GM15510 (cell line): ENCODE data around the gene KLK2.

Experiments used
- POLR2A ChIP-seq: IDR thresholded peaks from 3 replicates; pipeline ENCODE4 v1.6.1; 2011; ENCODE audit warnings: borderline replicate concordance; ENCODE audit not compliant: insufficient read length; ENCODE audit errors: extremely low read depth

Gene KLK2

GRCh38 chr19:50898018-50898417 is 24.8 kb downstream of the KLK2 start:
- TF ChIP-seq POLR2A = no peak

- no peak for TF ChIP-seq POLR2A
These were observed 26.3 kb downstream of the KLK2 start for GRCh38 chr19:50899569-50899968.

- TF ChIP-seq POLR2A = no peak
These were observed 29.4 kb downstream of the KLK2 start for GRCh38 chr19:50902640-50903039.

GRCh38 chr19:50906217-50906616 is 33.0 kb downstream of the KLK2 start:
- no peak for TF ChIP-seq POLR2A

GRCh38 chr19:50908336-50908735 is 35.1 kb downstream of the KLK2 start:
- no peak for TF ChIP-seq POLR2A

GRCh38 chr19:50909240-50910070 is 36.2 kb downstream of the KLK2 start:
- no peak for TF ChIP-seq POLR2A

- TF ChIP-seq POLR2A = no peak
These were observed 37.5 kb downstream of the KLK2 start for GRCh38 chr19:50910722-50911121.

- no peak for TF ChIP-seq POLR2A
These were observed 38.2 kb downstream of the KLK2 start, which contains the start of gene KLK4 for GRCh38 chr19:50911206-50912101. TSS of gene KLK4 (minus strand) at chr19:50911395. CDS start at chr19:50910738, 657 bp downstream.

- no peak for TF ChIP-seq POLR2A
These were observed 38.9 kb downstream of the KLK2 start for GRCh38 chr19:50912102-50912599.

GRCh38 chr19:50912727-50913716 is 39.8 kb downstream of the KLK2 start:
- no peak for TF ChIP-seq POLR2A

GRCh38 chr19:50916069-50916468 is 42.8 kb downstream of the KLK2 start:
- no peak for TF ChIP-seq POLR2A

- TF ChIP-seq POLR2A = no peak
These were observed 48.4 kb downstream of the KLK2 start for GRCh38 chr19:50921426-50922316.

- TF ChIP-seq POLR2A = no peak
These were observed 49.1 kb downstream of the KLK2 start for GRCh38 chr19:50922317-50922853.
